HL-60/S4 treated with phorbol 12-myristate 13-acetate at 8.2 ng/mL for 4 days and 3 days (cell line): ENCODE data around the gene TRIM7.

Experiments used
- in situ Hi-C: fragments of 300-500 bp; cut with MboI; formaldehyde crosslinking; loops from 2 replicates; pipeline ENCODE4 v1.15.0; 2022; ENCODE audit warnings: low sequenced_read_pairs

The TRIM7 gene

DNA sequence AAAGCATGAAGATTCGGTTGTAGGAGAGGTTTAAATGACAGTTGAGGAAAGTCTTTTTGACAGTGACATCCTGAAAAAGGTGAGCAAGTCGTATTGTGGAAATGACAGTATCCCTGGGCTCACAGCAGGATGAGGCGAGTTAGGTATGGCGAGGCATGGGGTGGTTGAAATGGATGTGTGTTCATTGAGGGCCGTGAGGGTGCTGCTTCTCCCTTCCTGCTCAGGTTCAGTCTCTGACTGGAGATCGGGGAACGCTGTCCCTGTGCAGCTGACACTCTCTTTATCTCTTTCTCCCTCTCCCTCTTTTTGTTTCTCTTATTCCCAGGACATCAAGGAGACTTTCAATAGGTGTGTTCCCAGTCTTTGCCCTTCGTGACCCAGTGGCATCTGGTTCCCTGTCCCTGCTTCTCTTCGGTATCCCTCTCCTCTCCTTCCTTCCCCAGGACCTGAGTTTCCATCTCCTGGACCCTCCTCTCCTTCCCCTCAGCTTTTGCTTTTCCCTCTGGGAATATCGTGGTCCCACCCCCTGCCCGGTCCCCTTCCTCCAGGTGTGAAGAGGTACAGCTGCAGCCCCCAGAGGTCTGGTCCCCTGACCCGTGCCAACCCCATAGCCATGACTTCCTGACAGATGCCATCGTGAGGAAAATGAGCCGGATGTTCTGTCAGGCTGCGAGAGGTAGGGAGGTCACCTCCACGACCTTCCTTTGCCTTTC is 28.2 kb upstream of the TRIM7 start:
- in situ Hi-C loops, result no loop called here

GRCh38 chr5:181232593-181232992 is 27.6 kb upstream of the TRIM7 start:
- in situ Hi-C loops, result no loop called here

DNA sequence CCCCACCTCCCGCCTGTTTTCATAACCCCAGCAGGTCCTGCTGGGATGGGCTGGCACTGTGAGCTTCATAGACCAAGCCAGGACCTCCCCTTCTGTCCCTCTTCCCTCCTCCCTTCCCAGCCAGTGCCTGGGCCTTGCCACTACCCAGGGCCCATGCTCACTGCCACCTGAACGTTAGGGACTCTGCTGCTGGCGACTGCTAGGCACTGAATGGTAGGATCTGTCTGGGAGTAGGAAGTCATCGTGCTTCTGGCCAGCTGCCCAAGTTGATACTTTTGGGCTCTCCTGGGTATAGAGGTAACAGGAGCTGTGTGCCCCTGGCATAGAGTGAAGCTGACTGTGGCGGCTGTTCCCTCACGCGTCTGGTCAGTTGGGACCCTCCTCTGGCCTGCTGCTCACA is 26.4 kb upstream of the TRIM7 start:
- in situ Hi-C loops, result no loop called here

GRCh38 chr5:181230551-181230950 is 25.6 kb upstream of the TRIM7 start:
- in situ Hi-C loops, result no loop called here

DNA sequence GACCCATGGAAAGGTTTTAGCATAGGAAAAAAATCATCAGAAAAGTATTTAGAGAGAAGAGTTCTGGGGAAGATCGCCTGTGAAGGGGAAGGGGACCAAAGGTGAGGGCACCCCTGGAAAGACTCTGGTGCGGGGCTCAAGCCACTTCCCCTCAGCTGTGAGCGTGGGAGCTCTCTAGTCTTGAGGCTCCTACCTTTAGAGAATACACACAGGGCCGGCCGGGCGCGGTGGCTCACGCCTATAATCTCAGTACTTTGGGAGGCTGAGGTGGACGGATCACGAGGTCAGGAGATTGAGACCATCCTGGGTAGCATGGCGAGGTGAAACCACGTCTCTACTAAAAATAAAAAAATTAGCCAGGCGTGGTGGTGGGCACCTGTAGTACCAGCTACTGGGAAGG is 25.0 kb upstream of the TRIM7 start:
- in situ Hi-C loops, result no loop called here

- in situ Hi-C loops, result no loop called here
These were observed 19.6 kb upstream of the TRIM7 start for GRCh38 chr5:181224390-181225229.

- in situ Hi-C loops, result no loop called here
These were observed 18.9 kb upstream of the TRIM7 start for GRCh38 chr5:181223729-181224389.

- in situ Hi-C loops, result no loop called here
These were observed 18.2 kb upstream of the TRIM7 start, which contains the start of gene TRIM41 for GRCh38 chr5:181223058-181223728. Gene TRIM41 (plus strand): TSS chr5:181223281. CDS start chr5:181224000, 719 bp downstream.

DNA sequence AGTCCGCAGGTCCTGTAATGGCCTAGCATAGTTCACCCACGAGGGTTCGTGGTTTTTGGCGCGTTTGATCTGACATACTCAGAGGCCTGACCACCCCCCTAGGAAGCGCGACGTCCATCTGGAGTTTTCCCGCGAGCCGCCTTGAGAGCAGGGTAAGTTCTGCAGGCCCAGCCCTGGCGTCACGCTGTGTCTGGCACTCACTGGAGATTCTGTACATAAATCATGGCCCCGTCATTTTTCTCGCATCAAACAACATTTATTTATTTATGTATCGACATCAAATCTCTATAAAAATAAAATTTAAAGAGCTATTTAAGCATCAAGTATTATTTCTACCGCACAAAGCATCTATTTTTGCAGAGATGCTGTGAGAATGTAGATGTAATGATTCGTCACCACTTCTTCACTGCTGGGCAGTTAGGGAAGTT is 17.6 kb upstream of the TRIM7 start:
- in situ Hi-C loops, result no loop called here

- in situ Hi-C loops, result no loop called here
These were observed 17.0 kb upstream of the TRIM7 start for GRCh38 chr5:181221792-181222629.

GRCh38 chr5:181221105-181221791 is 16.3 kb upstream of the TRIM7 start:
- in situ Hi-C loops, result no loop called here

DNA sequence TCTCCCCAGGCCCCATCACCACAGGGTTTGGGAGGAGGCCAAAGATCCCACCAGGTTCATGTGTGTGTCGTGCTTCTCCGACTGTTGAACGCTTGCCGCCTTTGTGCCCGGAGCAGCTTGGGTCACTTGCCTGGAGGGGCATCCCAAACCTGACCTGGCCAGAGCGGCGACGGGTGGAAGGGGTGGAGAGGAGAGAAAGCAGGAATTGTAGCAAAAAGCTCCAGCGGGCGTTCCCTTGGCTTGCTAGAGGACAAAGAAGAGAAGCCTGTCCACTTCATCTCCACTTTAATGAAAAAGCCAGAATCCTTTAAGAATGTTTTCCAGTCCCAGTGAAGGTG is 15.2 kb upstream of the TRIM7 start:
- in situ Hi-C loops, result no loop called here

DNA sequence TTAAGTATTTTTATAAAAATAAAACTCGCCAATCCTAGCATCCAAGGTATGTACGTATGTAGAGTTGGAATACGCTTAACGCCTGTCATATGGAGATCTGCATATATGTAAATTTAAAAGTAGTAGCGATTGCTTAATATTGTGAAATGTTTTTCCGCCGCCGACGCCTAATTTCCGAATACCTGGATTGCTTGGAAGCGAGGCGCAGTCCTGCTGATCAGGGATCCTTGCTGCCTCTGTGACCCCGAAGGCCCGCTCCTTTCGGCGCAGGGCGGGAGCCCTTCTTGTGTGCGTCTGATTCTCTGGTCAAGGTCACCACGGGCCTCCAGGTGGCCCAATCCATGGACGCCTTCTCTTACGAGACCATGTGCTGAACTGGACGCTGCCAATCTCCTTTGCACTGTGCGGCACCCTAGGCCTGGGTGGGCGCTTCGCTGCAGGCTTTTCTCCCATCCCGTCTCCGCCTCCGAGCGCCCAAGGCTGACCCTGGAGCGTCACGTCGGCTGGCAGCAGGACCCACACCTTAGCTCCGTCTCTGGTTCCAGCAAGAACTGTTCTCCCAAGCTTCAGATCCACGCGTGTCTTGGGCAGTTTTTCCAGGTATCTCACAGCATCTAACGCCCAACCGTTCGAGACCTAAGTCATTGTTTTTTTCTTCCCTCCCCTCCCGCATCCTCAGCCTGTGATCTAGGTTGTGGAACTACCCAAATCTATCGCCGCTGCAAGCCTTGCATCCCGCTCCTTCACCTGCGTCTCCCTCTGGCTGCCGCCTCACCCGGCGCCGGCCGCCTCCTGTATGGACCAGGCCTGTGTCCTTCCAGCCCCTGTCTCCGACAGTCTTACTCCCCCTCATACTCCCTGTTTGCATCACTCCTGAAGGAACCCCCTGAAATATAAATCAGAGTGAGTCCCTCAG is 14.5 kb upstream of the TRIM7 start:
- in situ Hi-C loops, result no loop called here

DNA sequence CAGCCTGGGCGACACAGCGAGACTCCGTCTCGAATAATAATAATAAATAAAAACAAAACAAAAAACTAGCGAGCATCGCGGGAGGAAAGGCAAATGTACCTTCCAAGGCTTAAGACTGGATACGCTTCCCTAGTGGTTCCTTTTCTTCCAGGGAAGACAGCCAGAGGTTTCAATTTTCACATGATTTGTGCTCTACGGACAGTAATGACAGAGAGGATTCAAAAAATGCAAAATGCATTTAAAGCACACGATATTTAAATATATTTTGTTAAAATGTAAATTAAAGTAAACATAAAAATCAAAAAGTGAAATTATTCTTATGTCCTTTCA is 13.8 kb upstream of the TRIM7 start:
- in situ Hi-C loops, result no loop called here

GRCh38 chr5:181217803-181218062 is 12.7 kb upstream of the TRIM7 start:
- in situ Hi-C loops, result no loop called here

DNA sequence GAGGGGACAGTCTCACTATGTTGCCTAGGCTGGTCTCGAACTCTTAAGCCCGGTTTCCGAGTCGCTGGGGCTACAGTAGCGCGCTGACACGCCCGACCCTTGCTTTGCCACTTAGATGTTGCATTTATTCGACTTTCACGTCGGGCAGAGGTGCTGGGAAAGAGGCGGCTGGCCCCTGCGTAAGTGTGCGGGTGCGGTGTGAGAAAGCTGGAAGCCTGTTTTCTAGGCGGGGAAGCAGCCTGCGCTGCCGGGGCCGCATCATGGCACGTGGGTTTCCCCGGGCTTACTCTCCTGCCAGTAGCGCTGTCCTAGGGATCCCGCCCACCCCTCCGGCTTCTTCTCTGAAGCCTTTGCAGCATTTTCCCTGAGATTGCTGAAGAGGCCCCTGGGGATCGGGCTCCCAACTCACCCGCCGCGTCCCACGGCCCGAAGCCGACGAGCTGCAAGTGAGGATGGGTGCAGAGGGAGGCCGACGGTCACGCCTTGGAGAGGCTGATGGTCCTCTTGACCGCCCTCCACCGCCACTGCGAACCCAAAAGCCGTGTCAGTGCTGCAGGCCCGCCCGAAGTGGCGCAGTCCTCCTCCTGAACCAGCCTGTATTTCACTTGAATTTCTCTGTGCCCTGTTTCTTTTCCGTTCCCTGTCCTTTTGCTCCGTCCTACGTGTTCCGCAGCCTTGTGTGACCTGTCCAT is 12.3 kb upstream of the TRIM7 start:
- in situ Hi-C loops, result no loop called here

DNA sequence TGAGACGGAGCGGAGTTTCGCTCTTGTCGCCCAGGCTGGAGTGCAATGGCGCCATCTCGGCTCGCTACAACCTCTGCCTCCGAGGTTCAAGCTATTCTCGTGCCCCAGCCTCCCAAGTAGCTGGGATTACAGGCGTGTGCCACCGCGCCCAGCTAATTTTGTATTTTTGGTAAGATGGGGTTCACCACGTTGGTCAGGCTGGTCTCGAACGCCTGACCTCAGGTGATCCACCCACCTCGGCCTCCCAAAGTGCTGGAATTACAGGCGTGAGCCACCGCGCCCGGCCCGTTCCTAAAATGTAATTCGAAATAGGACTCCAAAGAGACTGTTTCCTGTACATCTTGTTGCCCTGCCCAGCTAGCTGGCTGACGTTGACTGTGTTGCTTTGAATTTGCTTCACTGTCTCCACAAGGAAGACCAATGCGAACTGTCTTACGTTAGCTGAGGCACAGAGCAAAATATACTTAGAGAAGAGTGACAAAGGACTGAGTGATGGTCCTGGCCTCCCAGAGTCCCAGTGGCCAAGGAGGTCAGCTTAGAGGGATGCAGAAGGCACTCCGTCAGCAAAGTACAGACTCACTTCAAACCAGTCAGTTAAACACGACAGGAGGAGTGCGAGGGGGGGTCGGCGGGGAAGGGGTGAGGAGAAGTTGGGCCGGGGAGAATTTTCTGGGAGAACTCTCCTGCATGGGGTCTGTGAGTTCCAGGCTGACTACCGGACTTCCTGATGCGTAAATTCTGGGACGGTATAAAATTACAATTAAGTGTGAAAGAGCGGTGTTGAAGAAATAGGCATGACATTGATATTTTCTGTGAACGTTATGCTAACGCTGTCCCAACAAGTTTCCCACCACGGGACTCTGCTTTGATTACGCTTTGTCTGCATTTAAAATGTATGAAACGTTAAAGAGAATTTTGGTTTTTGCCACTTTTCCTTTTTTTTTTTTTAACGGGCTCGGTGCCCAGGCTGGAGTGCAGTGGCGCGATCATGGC is 11.3 kb upstream of the TRIM7 start:
- in situ Hi-C loops, result no loop called here
